Gastrocnemius medialis (tissue), 4 donors: ENCODE data around the gene HIPK2. TPM values are rescaled to one million over a fixed set of nuclear protein-coding genes. Genes with fewer than 3 reads are reported as not detected.

Source experiments
- ATAC-seq, 2 donors: fragments of 150-250 bp; one replicate each; pipeline ENCODE4 v1.9.1; 2016
- DNase-seq, 2 donors: peaks; one replicate each; pipeline ENCODE4 v3.0.0-alpha.2; 2019
- H3K27ac ChIP-seq, 4 donors: fragments of 200-600 bp; sonication (generic); 1 replicate in 1 of 4; 2 replicates in 3 of 4; pipeline ENCODE4 v1.5.1; 2016 to 2018; ENCODE audit warnings: mild to moderate bottlenecking in 2 of 4, moderate library complexity in 1 of 4
- H3K27me3 ChIP-seq, 3 donors: fragments of 200-600 bp; sonication (generic) in 2 of 3; 1 replicate in 1 of 3; 2 replicates in 2 of 3; pipeline versions ENCODE4 v1.5.1 to v1.6.0; 2016 to 2019; ENCODE audit warnings: mild to moderate bottlenecking in 1 of 3, moderate library complexity in 1 of 3
- H3K36me3 ChIP-seq, 2 donors: fragments of 200-600 bp; sonication (generic) in 1 of 2; one replicate each; pipeline ENCODE4 v1.5.1; 2017 to 2018
- H3K4me1 ChIP-seq, 2 donors: fragments of 200-600 bp; sonication (generic) in 1 of 2; one replicate each; pipeline ENCODE4 v1.5.1; 2016 to 2017; ENCODE audit warnings: mild to moderate bottlenecking in 2 of 2
- H3K4me3 ChIP-seq, 4 donors: fragments of 200-600 bp; sonication (generic) in 3 of 4; 1 replicate in 1 of 4; 2 replicates in 3 of 4; pipeline ENCODE4 v1.5.1; 2016 to 2019; ENCODE audit warnings: mild to moderate bottlenecking in 2 of 4
- H3K9me3 ChIP-seq, 3 donors: fragments of 200-600 bp; sonication (generic) in 2 of 3; 1 replicate in 1 of 3; 2 replicates in 2 of 3; pipeline ENCODE4 v1.5.1; 2016 to 2019
- CTCF ChIP-seq, 5 experiments: fragments of 450-650 bp in 3 of 5; fragments of 200-600 bp in 2 of 5; sonication (generic) in 2 of 5; IDR thresholded peaks in 4 of 5; conservative IDR thresholded peaks in 1 of 5; 1 replicate in 4 of 5; 2 replicates in 1 of 5; pipeline ENCODE4 v1.5.1; 2016 to 2019; ENCODE audit warnings: antibody characterized with exemption in 5 of 5, mild to moderate bottlenecking in 3 of 5, moderate library complexity in 3 of 5
- POLR2A ChIP-seq, 2 donors: fragments of 450-650 bp; IDR thresholded peaks; one replicate each; pipeline ENCODE4 v1.6.1; 2017; ENCODE audit warnings: antibody characterized with exemption in 2 of 2, mild to moderate bottlenecking in 2 of 2, moderate library complexity in 2 of 2
- in situ Hi-C, 4 donors: fragments of 200-750 bp; cut with MboI; loops; one replicate each; pipeline versions ENCODE4 v1.15.0 to v1.8.0; 2017; ENCODE audit warnings: low sequenced_read_pairs in 4 of 4
- intact Hi-C: fragments of 100-400 bp; cut with DNase I; formaldehyde crosslinking; loops from one replicate; pipeline ENCODE4 v1.15.1; 2023; ENCODE audit warnings: low total_unique reads
- total RNA-seq, 4 donors: library from RNA; depleted of rRNA; stranded (reverse); fragments of >200 nt; gene quantifications; one replicate each; pipeline versions ENCODE4 v1.1.0 to v1.2.3, GENCODE V29; 2016

Gene HIPK2
- total RNA-seq, 4 donors from 2014 or later, result 30.5 to 77.4 (median 58.9) TPM

- intact Hi-C loops (no loop called here), in situ Hi-C loops (no loop called here)
- DNase-seq (no peak), ATAC-seq (peak; percentile 46 to 52)
- Histone ChIP-seq H3K27me3 (no peaks in the 10 kb centered on the region), H3K9me3 (no peaks in the 10 kb centered on the region), H3K4me3 (no peak overlapping the region), H3K4me1 (peaks cover 50 to 52% of the 10 kb centered on the region in 2 donors), H3K36me3 (peaks cover 0 to under 1% of the 10 kb centered on the region in 2 donors), H3K27ac (peak overlapping the region; percentile 60 to 82 (median 62))
- TF ChIP-seq CTCF (IDR thresholded peaks at IDR 0.05 in 4 of 5, conservative IDR thresholded peaks at IDR 0.05 in 1 of 5) (no peak), POLR2A (IDR thresholded peaks at IDR 0.05) (no peak)
These were observed 97.8 kb downstream of the HIPK2 start for GRCh38 chr7:139679731-139680594.

- intact Hi-C loops (no loop called here), in situ Hi-C loops (no loop called here)
- no peak for ATAC-seq
- no peaks in the 10 kb centered on the region for H3K27me3 ChIP-seq
- TF ChIP-seq CTCF (IDR thresholded peaks at IDR 0.05 in 4 of 5, conservative IDR thresholded peaks at IDR 0.05 in 1 of 5) (no peak), POLR2A (IDR thresholded peaks at IDR 0.05) (no peak)
- H3K4me1 ChIP-seq, result peaks cover 20 to 28% of the 10 kb centered on the region in 2 donors
- no peak for DNase-seq
- H3K4me3 ChIP-seq, result no peak overlapping the region
- H3K9me3 ChIP-seq, result no peaks in the 10 kb centered on the region
- H3K27ac ChIP-seq, result peak overlapping the region in 2 of 4 donors; percentile 1 to 42
- no peaks in the 10 kb centered on the region for H3K36me3 ChIP-seq
These were observed 101.4 kb downstream of the HIPK2 start for GRCh38 chr7:139676390-139676789.

GRCh38 chr7:139675127-139676125, 102.4 kb downstream of the HIPK2 start:
- Histone ChIP-seq H3K36me3 (no peaks in the 10 kb centered on the region), H3K27ac (peak overlapping the region in 3 of 4 donors; percentile 8 to 47 (median 42)), H3K9me3 (no peaks in the 10 kb centered on the region), H3K4me1 (peaks cover 11 to 18% of the 10 kb centered on the region in 2 donors), H3K4me3 (no peak overlapping the region), H3K27me3 (no peaks in the 10 kb centered on the region)
- intact Hi-C loops (loop anchor here (2.0 kb wide), 1 partner anchor 17 kb away; no protein-coding TSS in a partner anchor), in situ Hi-C loops (no loop called here)
- DNase-seq, result no peak
- ATAC-seq, result no peak
- TF ChIP-seq CTCF (IDR thresholded peaks at IDR 0.05 in 4 of 5, conservative IDR thresholded peaks at IDR 0.05 in 1 of 5), result no peak
- no peak for TF ChIP-seq POLR2A (IDR thresholded peaks at IDR 0.05)

- Histone ChIP-seq H3K27me3 (no peaks in the 10 kb centered on the region), H3K4me1 (peaks cover 5 to 12% of the 10 kb centered on the region in 2 donors), H3K36me3 (no peaks in the 10 kb centered on the region), H3K27ac (peak overlapping the region in 2 of 4 donors; percentile 42 to 47), H3K9me3 (no peaks in the 10 kb centered on the region), H3K4me3 (no peak overlapping the region)
- in situ Hi-C loops (no loop called here), intact Hi-C loops (loop anchor here (2.0 kb wide), 1 partner anchor 16 kb away; no protein-coding TSS in a partner anchor)
- peak in 1 of 2 donors; percentile 29 for ATAC-seq
- DNase-seq, result no peak
- TF ChIP-seq POLR2A (IDR thresholded peaks at IDR 0.05) (no peak), CTCF (IDR thresholded peaks at IDR 0.05 in 4 of 5, conservative IDR thresholded peaks at IDR 0.05 in 1 of 5) (no peak)
These were observed 103.1 kb downstream of the HIPK2 start for GRCh38 chr7:139674752-139675126.
